Mesothelial cell of epicardium (in vitro differentiated cells): ENCODE results near the gene RER1. TPM values are rescaled to one million over a fixed set of nuclear protein-coding genes. Genes with fewer than 3 reads are reported as not detected.

Experiments
- DNase-seq, 2 experiments: peaks; one replicate each; pipeline ENCODE4 v3.0.0; 2021; ENCODE audit warnings: low spot score in 2 of 2; ENCODE audit not compliant: unreplicated experiment in 2 of 2
- H3K27ac Mint-ChIP-seq: 2 replicates; pipeline ENCODE4 v1.8.0; 2021; ENCODE audit warnings: mixed read lengths
- H3K27me3 Mint-ChIP-seq: 2 replicates; pipeline ENCODE4 v1.8.0; 2021; ENCODE audit warnings: low read depth, mixed read lengths
- H3K36me3 Mint-ChIP-seq: 2 replicates; pipeline ENCODE4 v1.8.0; 2021; ENCODE audit warnings: mixed read lengths
- H3K4me1 Mint-ChIP-seq: 2 replicates; pipeline ENCODE4 v1.8.0; 2021; ENCODE audit warnings: mixed read lengths
- H3K4me3 Mint-ChIP-seq: 2 replicates; pipeline ENCODE4 v1.8.0; 2021; ENCODE audit warnings: mild to moderate bottlenecking, moderate library complexity, mixed read lengths
- H3K9me3 Mint-ChIP-seq: 2 replicates; pipeline ENCODE4 v1.8.0; 2021; ENCODE audit warnings: mixed read lengths
- total RNA-seq: library from RNA; stranded (reverse); gene quantifications from 3 replicates; pipeline ENCODE4 v1.2.1, GENCODE V29; 2021
- TF ChIP-seq, protein P1 (sequence below): fragments of 200-600 bp; sonication (generic); IDR thresholded peaks from one replicate; pipeline ENCODE4 v1.5.0; 2021; ENCODE audit warnings: antibody characterized with exemption; ENCODE audit not compliant: unreplicated experiment

Gene RER1
- total RNA-seq, 1 donor from 2014 or later = 95.1 TPM

DNA sequence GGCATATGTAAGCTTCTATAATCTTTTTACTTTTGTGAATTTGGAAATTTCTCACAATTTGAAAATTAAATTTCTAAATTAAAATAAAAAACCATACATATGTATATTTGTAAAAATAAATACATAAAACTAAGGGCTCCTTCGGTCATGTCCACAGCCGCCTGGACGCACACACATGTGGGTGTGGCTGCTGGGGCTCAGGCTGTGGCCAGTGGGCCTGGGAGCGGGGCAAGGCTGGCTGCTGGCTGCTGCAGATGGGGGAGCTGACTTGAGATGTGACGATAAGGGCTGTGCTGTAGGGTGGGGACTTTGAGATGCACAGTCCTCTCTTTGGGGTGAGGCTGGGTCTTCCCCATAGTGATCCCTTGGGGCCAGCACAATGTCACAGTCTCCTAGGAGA, 4.8 kb downstream of the RER1 start:
- Mint-ChIP-seq H3K4me1 (peaks cover 11% of the 10 kb centered on the region), H3K27ac (no peak overlapping the region), H3K9me3 (no peaks in the 10 kb centered on the region), H3K4me3 (no peak overlapping the region), H3K36me3 (peaks cover 26% of the 10 kb centered on the region), H3K27me3 (no peaks in the 10 kb centered on the region)
- TF ChIP-seq, protein P1, sequence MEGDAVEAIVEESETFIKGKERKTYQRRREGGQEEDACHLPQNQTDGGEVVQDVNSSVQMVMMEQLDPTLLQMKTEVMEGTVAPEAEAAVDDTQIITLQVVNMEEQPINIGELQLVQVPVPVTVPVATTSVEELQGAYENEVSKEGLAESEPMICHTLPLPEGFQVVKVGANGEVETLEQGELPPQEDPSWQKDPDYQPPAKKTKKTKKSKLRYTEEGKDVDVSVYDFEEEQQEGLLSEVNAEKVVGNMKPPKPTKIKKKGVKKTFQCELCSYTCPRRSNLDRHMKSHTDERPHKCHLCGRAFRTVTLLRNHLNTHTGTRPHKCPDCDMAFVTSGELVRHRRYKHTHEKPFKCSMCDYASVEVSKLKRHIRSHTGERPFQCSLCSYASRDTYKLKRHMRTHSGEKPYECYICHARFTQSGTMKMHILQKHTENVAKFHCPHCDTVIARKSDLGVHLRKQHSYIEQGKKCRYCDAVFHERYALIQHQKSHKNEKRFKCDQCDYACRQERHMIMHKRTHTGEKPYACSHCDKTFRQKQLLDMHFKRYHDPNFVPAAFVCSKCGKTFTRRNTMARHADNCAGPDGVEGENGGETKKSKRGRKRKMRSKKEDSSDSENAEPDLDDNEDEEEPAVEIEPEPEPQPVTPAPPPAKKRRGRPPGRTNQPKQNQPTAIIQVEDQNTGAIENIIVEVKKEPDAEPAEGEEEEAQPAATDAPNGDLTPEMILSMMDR = no peak
- DNase-seq = no peak

DNA sequence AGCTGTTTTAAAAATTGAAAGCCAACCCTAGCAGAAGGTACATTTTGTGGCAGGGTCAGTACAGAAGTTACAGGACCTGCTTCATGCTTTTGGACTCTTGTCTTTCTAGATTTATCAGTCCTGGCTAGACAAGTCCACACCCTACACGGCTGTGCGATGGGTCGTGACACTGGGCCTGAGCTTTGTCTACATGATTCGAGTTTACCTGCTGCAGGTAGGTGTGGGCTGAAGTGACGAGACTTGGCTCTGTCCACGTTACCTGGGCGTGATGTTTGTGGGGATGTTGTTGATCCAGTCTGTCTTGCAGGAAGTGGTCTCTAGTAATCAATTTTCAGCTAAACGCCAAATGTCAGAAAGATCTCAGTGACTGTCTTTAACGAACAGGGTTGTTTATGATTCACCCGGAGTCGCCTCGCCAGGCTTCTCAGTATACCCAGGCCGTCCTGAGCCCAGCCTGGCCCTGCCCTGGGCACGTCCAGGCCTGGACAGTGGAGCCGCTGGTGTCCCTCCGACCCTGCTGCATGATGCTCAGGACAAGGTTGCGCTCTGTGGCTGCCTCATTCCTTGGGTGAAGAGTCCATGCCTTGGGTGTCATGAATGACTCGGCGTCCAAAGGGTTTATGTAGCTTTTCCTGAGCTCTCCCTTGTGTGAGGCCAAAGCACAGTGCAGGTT, 5.5 kb downstream of the RER1 start:
- DNase-seq = no peak
- Mint-ChIP-seq H3K27me3 (no peaks in the 10 kb centered on the region), H3K4me1 (peaks cover 11% of the 10 kb centered on the region), H3K4me3 (no peak overlapping the region), H3K36me3 (peaks cover 31% of the 10 kb centered on the region), H3K27ac (no peak overlapping the region), H3K9me3 (no peaks in the 10 kb centered on the region)
- TF ChIP-seq, protein P1 = no peak

DNA sequence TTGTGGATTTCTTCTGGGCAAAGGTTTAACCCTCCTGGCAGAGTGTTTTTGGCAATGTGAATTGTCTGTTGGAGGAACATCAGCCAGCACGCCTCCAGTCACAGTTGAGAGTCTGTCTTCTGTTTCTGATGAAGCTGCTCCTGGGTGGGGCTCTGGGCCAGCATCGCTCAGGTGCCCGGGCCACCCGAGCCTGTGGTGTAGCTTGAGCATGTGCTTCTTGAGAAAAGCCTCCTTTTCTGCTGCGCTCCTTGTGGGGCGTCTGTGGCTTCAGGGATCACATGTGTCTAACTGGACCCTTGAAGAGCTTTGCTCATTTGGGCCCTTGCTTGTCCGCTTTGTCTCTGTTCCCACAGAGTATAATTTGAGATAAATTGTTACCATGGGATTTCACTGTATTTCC, 7.2 kb downstream of the RER1 start:
- Mint-ChIP-seq H3K4me3 (no peak overlapping the region), H3K4me1 (no peaks in the 10 kb centered on the region), H3K27ac (no peak overlapping the region), H3K9me3 (no peaks in the 10 kb centered on the region), H3K36me3 (peaks cover 37% of the 10 kb centered on the region), H3K27me3 (no peaks in the 10 kb centered on the region)
- TF ChIP-seq, protein P1 = no peak
- DNase-seq = no peak

DNA sequence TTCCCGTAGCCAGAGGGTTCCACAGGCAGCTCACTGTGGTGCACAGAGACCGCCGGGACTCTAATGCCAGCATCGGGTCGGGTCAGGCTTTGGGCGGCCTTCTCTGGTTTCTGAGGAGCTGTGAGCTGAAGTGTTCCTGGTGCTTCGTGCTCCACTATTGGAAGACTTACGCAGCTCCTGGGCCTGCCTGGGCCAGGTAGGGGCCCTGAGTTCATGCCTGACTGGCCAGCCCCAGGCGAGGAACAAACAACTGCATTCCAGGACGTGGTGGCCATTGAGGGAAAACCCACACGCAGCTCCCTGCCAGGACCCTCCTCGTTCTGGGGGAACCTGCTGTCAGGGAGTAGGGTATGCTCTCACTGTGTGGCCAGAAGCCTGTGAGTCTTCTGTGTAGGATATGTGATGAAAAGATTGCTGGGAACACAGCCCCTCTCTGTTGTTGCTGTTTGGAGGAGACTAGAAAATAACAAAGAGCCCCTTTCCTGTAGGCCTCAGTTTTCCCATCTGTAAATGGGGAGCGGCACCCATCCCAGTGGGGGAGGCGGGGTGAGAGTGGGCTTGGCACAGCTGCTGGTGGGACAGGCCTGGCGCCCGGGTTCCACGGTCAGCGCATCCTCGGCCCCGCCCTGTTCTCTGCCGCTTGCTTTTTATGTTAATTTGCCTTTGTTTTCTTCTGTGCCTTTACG, 8.4 kb downstream of the RER1 start:
- Mint-ChIP-seq H3K27me3 (no peaks in the 10 kb centered on the region), H3K36me3 (peaks cover 35% of the 10 kb centered on the region), H3K27ac (no peak overlapping the region), H3K4me3 (no peak overlapping the region), H3K9me3 (no peaks in the 10 kb centered on the region), H3K4me1 (no peaks in the 10 kb centered on the region)
- TF ChIP-seq, protein P1 = no peak
- DNase-seq = no peak

DNA sequence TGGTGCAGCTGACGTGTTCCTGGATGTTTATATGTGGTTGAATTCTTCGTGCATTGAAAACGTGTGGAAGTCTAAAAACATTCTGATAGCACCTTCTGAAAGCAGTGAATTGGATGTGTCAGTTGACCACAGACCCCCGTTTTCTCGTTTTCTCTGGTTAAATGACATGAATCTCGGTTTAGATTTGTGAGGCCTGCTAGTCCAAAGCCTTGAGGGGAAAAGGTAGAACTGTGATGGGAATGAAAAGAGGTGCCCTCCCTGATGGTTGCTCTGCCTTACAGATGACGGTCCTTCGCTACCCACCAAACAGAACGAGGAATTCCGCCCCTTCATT, 8.9 kb downstream of the RER1 start:
- Mint-ChIP-seq H3K27ac (no peak overlapping the region), H3K4me1 (no peaks in the 10 kb centered on the region), H3K4me3 (no peak overlapping the region)

More for the DNA sequence above, 8.9 kb downstream of the RER1 start:
- TF ChIP-seq, protein P1 = no peak
- peaks cover 34% of the 10 kb centered on the region for H3K36me3 Mint-ChIP-seq
- no peaks in the 10 kb centered on the region for H3K9me3 Mint-ChIP-seq
- DNase-seq = no peak
- H3K27me3 Mint-ChIP-seq = no peaks in the 10 kb centered on the region
